ENCODE measurements around the gene WASF3.
"Not testable (repeated sequence)": the region's sequence is repeated elsewhere in the genome, so short reads cannot be mapped to it uniquely, and the experiment has no call there.

The WASF3 gene

DNA sequence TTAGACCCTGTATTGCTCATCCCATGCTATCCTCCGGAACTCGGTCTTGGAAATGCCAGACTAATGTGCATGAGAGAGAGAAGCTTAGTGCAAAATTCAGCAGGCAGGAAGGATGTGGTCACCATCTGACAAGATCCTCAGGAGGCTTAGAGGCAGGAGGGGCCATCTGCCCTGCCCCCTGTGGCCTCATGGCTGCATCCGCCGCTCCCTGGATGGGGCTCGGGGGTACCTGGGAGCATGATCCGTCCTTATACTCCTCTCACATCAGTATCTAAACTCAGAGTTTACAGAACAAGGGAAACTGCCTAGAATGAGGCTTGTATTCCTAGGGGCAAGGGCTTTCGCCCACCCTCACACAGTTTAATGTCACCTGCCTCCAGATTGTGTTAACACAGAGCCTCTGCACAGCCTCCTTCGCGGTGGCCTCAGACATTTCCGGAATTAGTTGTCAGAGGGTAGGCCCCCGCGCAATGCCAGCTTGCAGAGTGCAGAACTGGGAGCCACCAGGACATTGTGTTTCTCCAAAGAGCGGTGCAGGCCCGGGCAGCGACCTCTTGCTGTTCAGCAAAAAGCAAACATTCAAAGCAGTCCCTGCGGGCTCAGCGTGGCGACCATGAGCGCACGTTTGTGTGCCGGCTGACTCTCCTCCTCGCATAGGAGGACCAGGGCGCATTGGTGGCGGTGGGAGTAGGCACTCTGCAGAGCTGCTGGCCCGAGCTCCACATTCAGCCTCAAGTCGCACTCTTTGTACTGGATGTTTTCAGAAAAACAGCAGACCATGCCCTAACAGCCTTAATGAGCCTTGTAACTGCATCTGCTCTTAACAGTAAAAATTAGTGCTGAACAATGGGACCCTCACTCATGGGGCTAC, 164.0 kb downstream of the WASF3 start:
- TF ChIP-seq PAX5 (IDR thresholded peaks at IDR 0.05; ENCODE audit: insufficient read depth, low read length, severe bottlenecking) (no peak), SPI1 (IDR thresholded peaks at IDR 0.05; ENCODE audit: low read depth, low read length) (no peak), POLR2A (IDR thresholded peaks at IDR 0.05; ENCODE audit: low read depth, low read length) (no peak), POLR2AphosphoS5 (IDR thresholded peaks at IDR 0.05; ENCODE audit: low read depth, low read length) (no peak), TAF1 (IDR thresholded peaks at IDR 0.05; ENCODE audit: low read depth, low read length) (no peak), POU2F2 (IDR thresholded peaks at IDR 0.05; ENCODE audit: low read depth, low read length) (no peak)
- peak; percentile 56 for FAIRE-seq
- no peak for DNase-seq (ENCODE audit: insufficient read length, low spot score)

DNA sequence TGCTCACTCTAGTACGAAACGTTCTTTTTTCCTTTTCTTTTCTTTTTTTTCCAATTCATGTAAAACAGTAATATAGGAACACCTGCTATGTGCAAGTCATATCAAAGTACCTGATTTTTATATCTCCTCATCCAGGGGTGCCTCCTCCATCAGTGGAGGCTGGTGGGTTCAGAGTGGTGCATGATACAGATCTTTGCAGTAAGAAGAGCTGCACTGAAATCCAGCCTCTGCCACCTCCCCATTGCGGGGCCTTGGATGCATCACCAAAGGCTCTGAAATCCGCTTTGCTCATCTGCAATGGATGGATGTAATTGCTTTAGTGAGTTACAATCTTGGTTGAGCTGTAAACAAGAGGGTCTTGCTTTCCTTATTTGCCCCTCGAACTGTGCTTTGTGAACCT, 164.8 kb downstream of the WASF3 start:
- TF ChIP-seq POLR2A (IDR thresholded peaks at IDR 0.05; ENCODE audit: low read depth, low read length): no peak
- no peak for TF ChIP-seq POLR2AphosphoS5 (IDR thresholded peaks at IDR 0.05; ENCODE audit: low read depth, low read length)
- TF ChIP-seq SPI1 (IDR thresholded peaks at IDR 0.05; ENCODE audit: low read depth, low read length): no peak
- TF ChIP-seq TAF1 (IDR thresholded peaks at IDR 0.05; ENCODE audit: low read depth, low read length): no peak
- FAIRE-seq (no peak), DNase-seq (ENCODE audit: insufficient read length, low spot score) (no peak)

- not testable (repeated sequence) for DNase-seq (ENCODE audit: insufficient read length, low spot score)
Measured at GRCh38 chr13:26723620-26724019, 166.1 kb downstream of the WASF3 start.

GRCh38 chr13:26726684-26727083, 169.2 kb downstream of the WASF3 start:
- DNase-seq (ENCODE audit: insufficient read length, low spot score) (no peak), FAIRE-seq (no peak)
- no peak for TF ChIP-seq POLR2A (IDR thresholded peaks at IDR 0.05; ENCODE audit: low read depth, low read length)
- TF ChIP-seq TAF1 (IDR thresholded peaks at IDR 0.05; ENCODE audit: low read depth, low read length): no peak
- TF ChIP-seq SPI1 (IDR thresholded peaks at IDR 0.05; ENCODE audit: low read depth, low read length): no peak
- no peak for TF ChIP-seq PAX5 (IDR thresholded peaks at IDR 0.05; ENCODE audit: insufficient read depth, low read length, severe bottlenecking)
- no peak for TF ChIP-seq POU2F2 (IDR thresholded peaks at IDR 0.05; ENCODE audit: low read depth, low read length)
- TF ChIP-seq POLR2AphosphoS5 (IDR thresholded peaks at IDR 0.05; ENCODE audit: low read depth, low read length): no peak

More at GRCh38 chr13:26723620-26724019, 166.1 kb downstream of the WASF3 start:
- not testable (repeated sequence) for FAIRE-seq

DNA sequence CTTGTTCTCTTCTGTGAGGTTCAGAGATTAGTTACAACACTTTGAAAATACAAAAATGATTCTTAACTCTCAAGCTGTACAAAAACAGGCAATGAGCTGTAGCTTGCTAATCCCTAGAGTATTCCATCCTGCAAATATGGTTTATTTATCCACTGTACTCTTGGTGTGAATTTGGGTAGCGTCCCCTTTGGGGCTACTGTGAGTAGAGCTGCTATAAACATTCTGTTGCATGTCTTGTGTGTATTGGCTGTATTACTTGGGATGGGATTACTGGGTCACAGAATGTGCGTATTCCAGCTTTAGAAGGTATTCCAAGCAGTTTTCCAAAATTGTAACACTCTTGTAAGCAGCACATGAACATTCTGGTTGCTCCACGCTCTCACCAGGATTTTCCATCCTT, 169.6 kb downstream of the WASF3 start:
- no peak for DNase-seq (ENCODE audit: insufficient read length, low spot score)
- FAIRE-seq: no peak
- no peak for TF ChIP-seq POLR2AphosphoS5 (IDR thresholded peaks at IDR 0.05; ENCODE audit: low read depth, low read length)
- TF ChIP-seq TAF1 (IDR thresholded peaks at IDR 0.05; ENCODE audit: low read depth, low read length): no peak
- TF ChIP-seq SPI1 (IDR thresholded peaks at IDR 0.05; ENCODE audit: low read depth, low read length): no peak
- no peak for TF ChIP-seq POU2F2 (IDR thresholded peaks at IDR 0.05; ENCODE audit: low read depth, low read length)
- TF ChIP-seq POLR2A (IDR thresholded peaks at IDR 0.05; ENCODE audit: low read depth, low read length): no peak
- TF ChIP-seq PAX5 (IDR thresholded peaks at IDR 0.05; ENCODE audit: insufficient read depth, low read length, severe bottlenecking): no peak

- DNase-seq (ENCODE audit: insufficient read length, low spot score): no peak
Measured at GRCh38 chr13:26727633-26728032, 170.2 kb downstream of the WASF3 start.

DNA sequence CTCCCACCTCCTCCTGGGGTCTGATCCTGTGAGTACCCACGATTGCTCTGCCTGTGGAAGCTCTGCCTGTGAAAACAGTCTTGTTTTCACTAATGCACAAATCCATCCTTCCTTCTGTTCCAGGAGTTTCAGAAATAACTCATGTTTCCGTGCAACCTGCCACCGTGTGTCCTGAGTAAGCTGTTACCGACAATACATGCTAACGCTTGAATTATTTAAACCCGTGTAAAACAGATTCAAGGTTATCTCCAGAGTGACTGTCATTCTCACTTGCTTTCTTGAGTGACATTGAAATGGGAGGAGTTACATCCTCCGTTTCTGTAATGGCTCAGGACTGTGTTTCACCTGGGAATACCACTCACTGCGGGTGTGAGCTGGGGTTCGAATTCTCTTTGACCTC, 178.2 kb downstream of the WASF3 start:
- DNase-seq (ENCODE audit: insufficient read length, low spot score): no peak
- TF ChIP-seq POU2F2 (IDR thresholded peaks at IDR 0.05; ENCODE audit: low read depth, low read length): no peak
- TF ChIP-seq PAX5 (IDR thresholded peaks at IDR 0.05; ENCODE audit: insufficient read depth, low read length, severe bottlenecking): no peak
- TF ChIP-seq POLR2A (IDR thresholded peaks at IDR 0.05; ENCODE audit: low read depth, low read length): no peak
- no peak for TF ChIP-seq POLR2AphosphoS5 (IDR thresholded peaks at IDR 0.05; ENCODE audit: low read depth, low read length)
- TF ChIP-seq SPI1 (IDR thresholded peaks at IDR 0.05; ENCODE audit: low read depth, low read length): no peak
- TF ChIP-seq TAF1 (IDR thresholded peaks at IDR 0.05; ENCODE audit: low read depth, low read length): no peak
- FAIRE-seq: no peak

More at GRCh38 chr13:26727633-26728032, 170.2 kb downstream of the WASF3 start:
- FAIRE-seq: no peak
- TF ChIP-seq TAF1 (IDR thresholded peaks at IDR 0.05; ENCODE audit: low read depth, low read length) (no peak), POLR2A (IDR thresholded peaks at IDR 0.05; ENCODE audit: low read depth, low read length) (no peak), POU2F2 (IDR thresholded peaks at IDR 0.05; ENCODE audit: low read depth, low read length) (no peak), SPI1 (IDR thresholded peaks at IDR 0.05; ENCODE audit: low read depth, low read length) (no peak), POLR2AphosphoS5 (IDR thresholded peaks at IDR 0.05; ENCODE audit: low read depth, low read length) (no peak), PAX5 (IDR thresholded peaks at IDR 0.05; ENCODE audit: insufficient read depth, low read length, severe bottlenecking) (no peak)
